ENCODE data around the gene CHRNA10.
"Not testable (repeated sequence)": the region's sequence is repeated elsewhere in the genome, so short reads cannot be mapped to it uniquely, and the experiment has no call there.

CHRNA10 gene

DNA sequence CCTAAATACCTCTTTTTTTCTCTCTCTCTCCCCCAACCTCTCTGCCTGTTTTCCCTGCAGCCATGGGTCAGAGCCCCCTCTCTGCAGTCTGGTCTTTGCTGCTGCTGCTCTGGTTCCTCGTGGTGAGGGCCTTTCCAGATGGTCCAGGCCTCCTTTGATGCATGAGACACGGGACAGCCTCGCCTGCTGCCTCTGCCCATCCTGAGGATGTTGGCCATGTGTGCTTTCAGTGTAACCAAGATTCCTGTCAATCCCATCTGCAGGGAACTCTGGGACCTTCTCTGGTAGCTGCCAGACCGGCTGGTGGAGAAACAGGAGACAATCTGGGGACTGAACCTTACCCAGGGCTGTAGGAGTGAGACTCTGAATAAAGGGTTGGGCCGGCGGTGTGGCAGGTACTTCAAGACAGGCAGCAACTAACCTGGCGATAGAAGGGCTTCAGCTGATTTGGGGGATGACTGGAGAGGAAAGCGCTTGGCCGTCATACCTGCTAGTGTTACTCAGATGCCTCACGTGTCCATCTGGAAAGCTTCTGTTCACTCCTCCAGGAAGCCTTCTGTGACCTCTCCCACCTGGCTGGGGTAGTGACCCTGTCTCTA, 7.1 kb downstream of the CHRNA10 start:
- no peak for DNase-seq

DNA sequence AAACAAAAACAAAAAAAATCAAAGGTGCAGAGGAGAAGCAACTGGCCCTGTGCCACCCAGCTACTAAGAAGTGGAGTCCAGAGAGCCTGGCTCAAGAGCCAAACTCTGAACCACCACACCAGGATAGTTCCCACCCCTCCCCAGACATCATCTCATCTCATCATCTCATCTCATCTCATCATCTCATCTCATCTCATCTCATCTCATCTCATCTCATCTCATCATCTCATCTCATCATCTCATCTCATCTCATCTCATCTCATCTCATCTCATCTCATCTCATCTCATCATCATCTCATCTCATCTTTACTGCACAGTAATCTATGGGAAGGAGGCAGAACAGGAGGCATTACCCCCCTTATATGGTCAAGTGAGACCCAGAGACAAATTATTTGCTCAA, 8.3 kb downstream of the CHRNA10 start:
- DNase-seq, result no peak

DNA sequence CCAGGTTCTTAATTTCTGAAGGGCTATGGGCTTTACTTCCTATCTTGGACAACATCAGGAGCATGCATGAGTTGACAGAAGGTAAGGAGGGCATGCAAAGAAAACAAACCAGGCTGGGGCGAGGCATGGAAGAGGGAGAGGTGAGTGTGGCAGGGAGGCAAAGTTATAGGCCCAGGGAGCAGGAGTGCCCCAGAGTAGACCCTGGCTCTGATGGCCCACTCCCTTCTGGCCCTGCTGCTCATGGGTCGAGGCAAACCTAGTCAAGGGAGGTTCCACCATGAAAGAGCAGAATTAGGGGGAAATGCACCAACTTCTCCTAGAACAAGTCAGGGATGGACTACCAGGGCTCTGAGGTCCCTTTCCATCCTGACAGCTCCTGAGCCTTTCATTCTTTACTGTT, 10.2 kb downstream of the CHRNA10 start:
- no peak for DNase-seq

DNA sequence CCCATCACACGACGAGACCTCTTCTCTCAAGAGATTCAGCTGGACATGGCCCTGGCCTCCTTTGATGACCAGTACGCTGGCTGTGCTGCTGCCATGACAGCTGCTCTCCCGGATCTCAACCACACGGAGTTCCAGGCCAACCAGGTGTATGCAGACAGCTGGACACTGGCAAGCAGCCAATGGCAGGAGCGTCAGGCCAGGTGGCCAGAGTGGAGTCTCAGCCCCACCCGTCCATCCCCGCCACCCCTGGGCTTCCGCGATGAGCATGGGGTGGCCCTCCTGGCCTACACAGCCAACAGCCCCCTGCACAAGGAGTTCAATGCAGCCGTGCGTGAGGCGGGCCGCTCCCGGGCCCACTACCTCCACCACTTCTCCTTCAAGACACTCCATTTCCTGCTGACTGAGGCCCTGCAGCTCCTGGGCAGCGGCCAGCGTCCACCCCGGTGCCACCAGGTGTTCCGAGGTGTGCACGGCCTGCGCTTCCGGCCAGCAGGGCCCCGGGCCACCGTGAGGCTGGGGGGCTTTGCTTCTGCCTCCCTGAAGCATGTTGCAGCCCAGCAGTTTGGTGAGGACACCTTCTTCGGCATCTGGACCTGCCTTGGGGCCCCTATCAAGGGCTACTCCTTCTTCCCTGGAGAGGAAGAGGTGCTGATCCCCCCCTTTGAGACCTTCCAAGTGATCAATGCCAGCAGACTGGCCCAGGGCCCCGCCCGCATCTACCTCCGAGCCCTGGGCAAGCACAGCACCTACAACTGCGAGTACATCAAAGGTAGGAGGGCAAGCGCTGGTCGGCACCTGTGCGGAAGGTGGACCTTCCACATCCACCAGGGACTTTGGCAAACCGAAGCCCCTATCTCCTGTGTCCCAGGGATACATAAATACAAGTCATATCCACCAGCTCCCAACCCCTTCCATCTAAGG, 11.3 kb downstream of the CHRNA10 start:
- no peak for DNase-seq

DNA sequence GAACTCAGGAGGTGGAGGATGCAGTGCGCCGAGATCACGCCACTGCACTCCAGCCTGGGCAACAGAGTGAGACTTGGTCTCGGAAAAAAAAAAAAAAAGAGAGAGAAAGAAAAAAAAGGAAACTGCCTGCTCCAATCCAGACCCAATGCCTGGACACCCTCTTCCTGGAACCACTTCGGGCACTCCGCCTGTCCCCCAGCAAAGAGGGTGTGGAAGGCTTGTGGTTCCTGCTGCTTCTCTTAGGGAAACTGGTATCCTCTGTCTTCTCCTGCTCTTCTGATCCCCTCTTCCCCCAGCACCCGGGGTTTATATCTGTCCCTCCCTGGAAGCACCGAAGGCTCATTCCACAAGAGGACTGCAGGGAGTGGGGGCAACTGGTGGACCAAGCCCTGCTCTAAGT, 12.9 kb downstream of the CHRNA10 start:
- no peak for DNase-seq

DNA sequence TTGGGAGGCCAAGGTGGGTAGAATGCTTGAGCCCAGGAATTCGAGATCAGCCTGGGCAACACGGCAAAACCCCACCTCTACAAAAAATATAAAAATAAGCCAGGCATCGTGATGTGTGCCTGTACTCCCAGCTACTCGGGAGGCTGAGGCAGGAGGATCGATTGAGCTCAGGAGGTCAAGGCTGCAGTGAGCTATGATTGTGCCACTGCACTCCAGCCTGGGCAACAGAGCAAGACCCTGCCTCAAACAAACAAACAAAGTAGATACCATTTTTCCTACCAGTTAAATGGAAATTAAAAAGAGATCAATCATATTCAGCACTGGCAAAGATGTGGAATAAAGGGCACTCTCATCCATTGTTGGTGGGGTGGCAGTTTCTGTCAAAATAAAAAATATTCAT, 13.9 kb downstream of the CHRNA10 start:
- not testable (repeated sequence) for DNase-seq

DNA sequence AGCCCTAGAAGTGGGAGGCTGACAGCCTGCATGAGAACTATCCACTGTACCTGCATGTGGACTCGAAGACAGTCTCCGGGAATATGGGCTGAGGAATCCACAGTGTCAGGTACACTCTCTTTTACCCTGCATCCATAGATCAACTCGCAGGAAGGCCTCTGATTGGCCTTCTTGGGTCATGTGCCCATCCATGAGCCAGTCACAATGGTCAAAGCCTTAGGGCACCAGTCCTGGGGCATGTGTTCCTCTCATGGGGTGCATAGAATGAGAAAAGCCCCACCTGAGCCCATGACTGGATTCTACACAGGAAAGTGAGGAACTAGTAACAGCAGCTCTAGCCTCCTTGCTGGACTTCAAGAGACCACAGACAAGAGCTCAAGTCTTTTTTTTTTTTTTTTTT, 15.6 kb downstream of the CHRNA10 start:
- DNase-seq, result no peak

DNA sequence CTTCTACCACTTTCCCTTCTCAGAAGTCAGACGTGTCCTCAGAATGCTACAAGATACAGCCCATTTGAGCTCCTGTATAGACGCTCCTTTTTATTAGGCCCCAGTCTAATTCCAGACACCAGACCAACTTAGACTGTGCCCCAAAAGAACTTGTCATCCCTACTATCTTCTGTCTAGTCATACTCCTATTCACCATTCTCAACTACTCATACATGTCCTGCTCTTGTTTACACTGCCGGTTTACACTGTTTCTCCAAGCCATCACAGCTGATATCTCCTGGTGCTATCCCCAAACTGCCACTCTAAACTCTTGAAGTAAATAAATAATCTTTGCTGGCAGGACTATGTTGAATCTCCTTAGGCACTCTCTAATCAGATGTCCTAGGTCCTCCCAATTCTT, 18.7 kb downstream of the CHRNA10 start:
- not testable (repeated sequence) for DNase-seq

GRCh38 chr11:3649374-3649773, 21.8 kb downstream of the CHRNA10 start:
- DNase-seq, result not testable (repeated sequence)

DNA sequence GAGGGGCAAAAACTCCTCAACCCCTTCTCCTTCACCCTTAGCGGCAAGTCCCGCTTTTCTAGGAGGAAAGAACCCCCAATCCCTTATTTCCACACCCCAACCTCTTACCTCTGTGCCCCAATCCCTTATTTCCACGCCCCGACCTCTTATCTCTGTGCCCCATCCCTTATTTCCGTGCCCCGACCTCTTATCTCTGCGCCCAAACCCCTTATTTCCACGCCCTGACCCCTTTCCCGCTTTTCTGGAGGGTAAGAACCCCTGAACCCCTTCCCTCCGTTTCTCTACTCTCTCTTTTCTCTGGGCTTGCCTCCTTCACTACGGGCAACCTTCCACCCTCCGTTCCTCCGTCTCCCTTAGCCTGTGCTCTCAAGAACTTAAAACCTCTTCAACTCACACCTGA, 22.3 kb downstream of the CHRNA10 start:
- DNase-seq, result not testable (repeated sequence)

DNA sequence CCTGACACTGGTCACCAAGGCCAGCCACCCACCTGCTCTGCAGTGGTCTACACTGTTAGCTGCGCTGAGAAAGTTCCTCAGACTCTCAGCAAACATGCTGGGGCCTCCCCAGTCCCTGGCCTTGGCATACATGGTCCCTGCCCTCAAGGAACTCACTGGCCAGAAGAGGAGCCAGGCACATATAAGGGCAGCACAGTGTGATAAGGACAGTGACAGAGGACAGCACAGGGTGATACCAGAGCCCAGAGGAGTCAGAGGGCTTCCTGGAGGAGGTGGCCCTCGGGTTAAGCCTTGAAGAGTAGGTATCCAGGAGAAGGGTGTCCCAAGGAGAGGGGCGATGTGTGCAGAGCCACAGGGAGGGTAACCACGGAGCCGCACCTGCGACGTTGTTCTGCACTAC, 25.6 kb downstream of the CHRNA10 start:
- DNase-seq, result no peak

GRCh38 chr11:3644817-3645235, 26.4 kb downstream of the CHRNA10 start, which contains the start of gene ART1:
Gene ART1, plus strand, starts transcription at chr11:3645128. Its CDS starts 14,086 bp downstream, at chr11:3659214.
- DNase-seq, result no peak

- not testable (repeated sequence) for DNase-seq
These were observed 28.1 kb downstream of the CHRNA10 start for GRCh38 chr11:3643102-3643546.

GRCh38 chr11:3642071-3642951, 28.9 kb downstream of the CHRNA10 start:
- DNase-seq, result peak; percentile 51

- DNase-seq, result no peak
These were observed 29.5 kb downstream of the CHRNA10 start, which contains the start of gene ART5 for GRCh38 chr11:3641701-3642070. Gene ART5, minus strand, starts transcription at chr11:3641992. Its CDS starts 130 bp downstream, at chr11:3641862.

DNA sequence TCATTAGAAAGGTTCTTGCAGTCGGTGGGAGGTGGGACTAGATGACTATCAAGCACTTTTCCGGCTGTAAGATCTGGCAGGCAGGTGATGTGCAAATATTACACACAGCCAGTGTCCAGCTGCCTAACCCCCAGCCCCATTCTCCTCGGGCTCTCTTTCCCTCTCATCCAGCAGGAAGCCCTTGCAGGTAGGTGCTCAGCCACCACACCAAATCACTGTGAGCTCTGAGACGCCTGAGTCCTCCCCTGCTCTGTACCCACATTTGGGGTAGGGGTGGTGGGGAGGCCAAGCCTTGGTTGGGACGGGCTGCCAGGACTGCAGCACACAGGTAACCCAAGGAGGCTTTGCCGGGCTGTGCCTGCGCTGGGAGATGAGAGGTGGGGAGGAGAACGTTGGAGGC, 30.0 kb downstream of the CHRNA10 start:
- DNase-seq, result no peak

DNA sequence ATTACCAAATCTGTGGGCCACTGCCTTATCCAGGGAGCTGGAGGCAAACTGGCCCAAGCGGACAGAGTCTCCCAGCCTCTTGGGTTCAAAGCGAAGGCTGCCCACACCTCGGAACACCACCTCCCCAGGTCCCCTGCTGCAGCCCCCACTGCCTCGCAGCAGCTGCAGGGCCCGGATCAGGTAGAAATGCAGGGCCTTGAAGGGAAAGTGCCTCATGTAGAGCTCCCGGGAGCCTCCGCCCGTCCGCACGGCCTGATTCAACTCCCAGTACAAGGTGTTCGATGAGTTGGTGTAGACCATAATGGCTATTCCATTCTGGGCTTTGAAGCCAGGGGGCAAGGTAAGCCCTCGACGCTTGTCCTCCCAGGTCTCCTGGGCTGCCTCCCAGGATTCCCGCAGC, 31.3 kb downstream of the CHRNA10 start:
- DNase-seq, result no peak

GRCh38 chr11:3638513-3638912, 32.7 kb downstream of the CHRNA10 start:
- DNase-seq, result no peak

- DNase-seq, result no peak
These were observed 34.0 kb downstream of the CHRNA10 start for GRCh38 chr11:3637201-3637600.

DNA sequence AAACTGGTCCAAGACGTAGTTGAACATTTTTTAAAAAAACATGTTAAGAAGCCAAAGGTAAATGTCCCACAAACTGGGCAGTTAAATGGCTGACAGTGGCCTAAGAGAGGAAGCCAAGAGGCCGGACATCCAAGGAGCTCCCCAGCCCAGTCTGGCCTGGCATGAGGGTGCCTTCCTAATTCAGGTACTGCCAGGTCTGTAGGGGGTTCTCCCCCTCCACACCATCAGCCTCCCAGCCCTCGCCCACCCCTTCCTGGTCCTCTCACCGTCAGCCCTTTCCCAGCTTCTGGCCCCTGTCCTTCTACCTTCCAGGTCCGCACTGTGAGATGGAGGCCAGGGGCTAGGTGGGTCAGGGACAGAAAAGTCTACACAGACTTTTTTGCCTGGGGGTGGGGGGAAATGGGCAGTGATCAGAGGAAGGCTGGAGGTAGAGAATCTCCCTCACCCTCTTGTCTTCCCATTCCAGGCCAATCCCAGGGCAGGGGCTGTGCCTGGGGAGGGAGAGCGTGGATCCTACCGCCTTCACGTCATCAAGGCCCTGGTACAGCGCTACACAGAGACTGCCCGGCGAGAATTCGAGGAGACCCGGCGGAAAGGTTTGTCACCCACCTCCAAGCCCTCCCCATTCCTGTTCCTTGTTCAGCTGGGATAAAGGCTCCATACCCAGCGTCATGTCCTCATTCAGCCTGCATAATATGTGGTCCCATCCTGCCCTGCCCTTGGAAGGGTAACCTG, 35.4 kb downstream of the CHRNA10 start:
- no peak for DNase-seq

- no peak for DNase-seq
These were observed 39.0 kb downstream of the CHRNA10 start for GRCh38 chr11:3632070-3632660.

DNA sequence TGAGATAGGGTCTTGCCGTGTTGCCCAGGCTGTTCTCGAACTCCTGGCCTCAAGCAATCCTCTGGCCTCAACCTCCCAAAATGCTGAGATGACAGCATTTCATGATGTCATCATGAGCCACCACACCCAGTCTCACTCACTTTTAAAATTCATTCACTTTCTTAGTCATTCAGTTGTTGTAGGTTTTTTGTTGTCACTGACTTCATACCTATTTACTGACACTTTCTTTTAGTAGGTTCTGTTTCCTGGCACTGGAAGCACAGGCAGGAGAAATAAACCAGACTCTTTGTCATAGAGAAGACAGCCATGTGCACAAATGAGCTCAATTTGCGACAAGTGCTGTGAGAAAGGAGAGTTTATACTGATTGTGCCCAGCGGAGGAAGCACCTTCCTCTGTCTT, 39.9 kb downstream of the CHRNA10 start:
- DNase-seq, result no peak
